ENCODE results near the gene PPHLN1.

GRCh38 chr12:42442888-42443287 is 116.9 kb downstream of the PPHLN1 start:
- TF ChIP-seq CTCF (IDR thresholded peaks at IDR 0.05) (no peak), ZFX (IDR thresholded peaks at IDR 0.05; ENCODE audit: borderline replicate concordance) (no peak)

All from 22Rv1 (cell line).